Glutamatergic neuron (in vitro differentiated cells): ENCODE data around the gene CSNK1D. TPM values are rescaled to one million over a fixed set of nuclear protein-coding genes. Genes with fewer than 3 reads are reported as not detected.

ENCODE experiments used
- DNase-seq: peaks from one replicate; pipeline ENCODE4 v3.0.0; 2022
- H3K27ac Mint-ChIP-seq: one replicate; pipeline ENCODE4 v1.8.0; 2020; ENCODE audit warnings: mild to moderate bottlenecking, mixed read lengths, inconsistent platforms; ENCODE audit not compliant: unreplicated experiment
- H3K27me3 Mint-ChIP-seq: one replicate; pipeline ENCODE4 v1.8.0; 2020; ENCODE audit warnings: mild to moderate bottlenecking, moderate library complexity, mixed read lengths, inconsistent platforms; ENCODE audit not compliant: unreplicated experiment
- H3K36me3 Mint-ChIP-seq: one replicate; pipeline ENCODE4 v1.8.0; 2020; ENCODE audit warnings: mild to moderate bottlenecking, mixed read lengths, inconsistent platforms; ENCODE audit not compliant: unreplicated experiment
- H3K4me1 Mint-ChIP-seq: one replicate; pipeline ENCODE4 v1.8.0; 2020; ENCODE audit warnings: mild to moderate bottlenecking, low read depth, mixed read lengths, inconsistent platforms; ENCODE audit not compliant: unreplicated experiment
- H3K4me3 Mint-ChIP-seq: one replicate; pipeline ENCODE4 v1.8.0; 2020; ENCODE audit warnings: mild to moderate bottlenecking, mixed read lengths, inconsistent platforms; ENCODE audit not compliant: unreplicated experiment
- H3K9me3 Mint-ChIP-seq: one replicate; pipeline ENCODE4 v1.8.0; 2020; ENCODE audit warnings: mild to moderate bottlenecking, moderate library complexity, mixed read lengths, inconsistent platforms; ENCODE audit not compliant: unreplicated experiment
- CTCF ChIP-seq: fragments of 200-600 bp; sonication (generic); IDR thresholded peaks from one replicate; pipeline ENCODE4 v1.5.0; 2021; ENCODE audit not compliant: partially characterized antibody, unreplicated experiment
- total RNA-seq: library from RNA; stranded (reverse); fragmentation: NEBNext Ultra II Directional; extraction: Animal tissue kit (Norgen Biotek cat#: 25700); gene quantifications from one replicate; pipeline ENCODE4 v1.2.1, GENCODE V29; 2021; ENCODE audit not compliant: unreplicated experiment

CSNK1D gene
- total RNA-seq, 1 donor from 2014 or later, result 211 TPM

GRCh38 chr17:82294064-82294773, 20.7 kb upstream of the CSNK1D start:
- peak overlapping the region; percentile 87 for H3K4me3 Mint-ChIP-seq
- peaks cover 3% of the 10 kb centered on the region for H3K27me3 Mint-ChIP-seq
- H3K27ac Mint-ChIP-seq, result peak overlapping the region; percentile 95
- H3K36me3 Mint-ChIP-seq, result no peaks in the 10 kb centered on the region
- TF ChIP-seq CTCF, result no peak
- peaks cover 2% of the 10 kb centered on the region for H3K4me1 Mint-ChIP-seq
- DNase-seq, result no peak
- peaks cover 4% of the 10 kb centered on the region for H3K9me3 Mint-ChIP-seq

GRCh38 chr17:82292251-82293154, 19.0 kb upstream of the CSNK1D start:
- TF ChIP-seq CTCF, result no peak
- DNase-seq, result peak; percentile 94
- H3K36me3 Mint-ChIP-seq, result no peaks in the 10 kb centered on the region
- peaks cover 4% of the 10 kb centered on the region for H3K9me3 Mint-ChIP-seq
- peaks cover 5% of the 10 kb centered on the region for H3K27me3 Mint-ChIP-seq
- peak overlapping the region; percentile 86 for H3K4me3 Mint-ChIP-seq
- H3K27ac Mint-ChIP-seq, result peak overlapping the region; percentile 84
- H3K4me1 Mint-ChIP-seq, result no peaks in the 10 kb centered on the region

- no peak for DNase-seq
Observed at GRCh38 chr17:82291582-82292250, 18.2 kb upstream of the CSNK1D start.

GRCh38 chr17:82287868-82288801, 14.6 kb upstream of the CSNK1D start:
- no peak for TF ChIP-seq CTCF
- no peak overlapping the region for H3K27ac Mint-ChIP-seq
- H3K4me1 Mint-ChIP-seq, result peaks cover 3% of the 10 kb centered on the region
- H3K9me3 Mint-ChIP-seq, result no peaks in the 10 kb centered on the region
- no peaks in the 10 kb centered on the region for H3K36me3 Mint-ChIP-seq
- no peak overlapping the region for H3K4me3 Mint-ChIP-seq
- no peak for DNase-seq
- H3K27me3 Mint-ChIP-seq, result peaks cover 3% of the 10 kb centered on the region

More at GRCh38 chr17:82291582-82292250, 18.2 kb upstream of the CSNK1D start:
- H3K27ac Mint-ChIP-seq, result peak overlapping the region; percentile 46
- H3K27me3 Mint-ChIP-seq, result peaks cover 5% of the 10 kb centered on the region
- H3K9me3 Mint-ChIP-seq, result peaks cover 4% of the 10 kb centered on the region
- H3K4me3 Mint-ChIP-seq, result peak overlapping the region; percentile 72
- no peaks in the 10 kb centered on the region for H3K4me1 Mint-ChIP-seq
- no peak for TF ChIP-seq CTCF
- no peaks in the 10 kb centered on the region for H3K36me3 Mint-ChIP-seq
